SK-N-SH treated with all-trans-retinoic acid at 6 μM for 48 hours (cell line): ENCODE results near the gene RUVBL2.

Source experiments
- ATAC-seq: fragments of 200-7000 bp; cut with Tn5 transposase; 3 replicates; pipeline ENCODE4 v1.9.1; 2020; ENCODE audit warnings: mild to moderate bottlenecking, moderate library complexity
- ARNTL ChIP-seq: fragments of 450-650 bp; formaldehyde crosslinking; IDR thresholded peaks from 2 replicates; pipeline ENCODE4 v1.5.0; 2020; ENCODE audit warnings: low read depth, mild to moderate bottlenecking, moderate library complexity, borderline replicate concordance
- BACH2 ChIP-seq: fragments of 250-450 bp; sonication (Bioruptor Pico); IDR thresholded peaks from 2 replicates; pipeline ENCODE4 v1.9.0; 2021; ENCODE audit warnings: mild to moderate bottlenecking, borderline replicate concordance
- CSDC2 ChIP-seq: fragments of 250-450 bp; sonication (Bioruptor Pico); IDR thresholded peaks from 2 replicates; pipeline ENCODE4 v1.5.0; 2020; ENCODE audit warnings: mild to moderate bottlenecking, moderate library complexity
- CSRNP3 ChIP-seq: fragments of 250-450 bp; sonication (Bioruptor Pico); IDR thresholded peaks from 2 replicates; pipeline ENCODE4 v1.5.1; 2021; ENCODE audit warnings: mild to moderate bottlenecking, moderate library complexity
- ESRRG ChIP-seq: fragments of 250-450 bp; sonication (Bioruptor Pico); IDR thresholded peaks from 2 replicates; pipeline ENCODE4 v1.6.1; 2021; ENCODE audit warnings: mild to moderate bottlenecking
- GLIS3 ChIP-seq: fragments of 250-450 bp; sonication (Bioruptor Pico); IDR thresholded peaks from 2 replicates; pipeline ENCODE4 v1.5.0; 2020; ENCODE audit warnings: mild to moderate bottlenecking, moderate library complexity
- ISL1 ChIP-seq: fragments of 250-450 bp; sonication (Bioruptor Pico); IDR thresholded peaks from 2 replicates; pipeline ENCODE4 v2.1.2; 2022; ENCODE audit warnings: mild to moderate bottlenecking, moderate library complexity
- OSR1 ChIP-seq: fragments of 250-450 bp; sonication (Bioruptor Pico); IDR thresholded peaks from 2 replicates; pipeline ENCODE4 v1.8.0; 2022; ENCODE audit warnings: moderate library complexity, mild to moderate bottlenecking, inconsistent platforms
- PATZ1 ChIP-seq: fragments of 250-450 bp; sonication (Bioruptor Pico); IDR thresholded peaks from 2 replicates; pipeline ENCODE4 v1.8.0; 2020; ENCODE audit warnings: mild to moderate bottlenecking, moderate library complexity, borderline replicate concordance
- POU6F1 ChIP-seq: fragments of 250-450 bp; sonication (Bioruptor Pico); IDR thresholded peaks from 2 replicates; pipeline ENCODE4 v1.8.0; 2021; ENCODE audit warnings: low read depth, mild to moderate bottlenecking, moderate library complexity, borderline replicate concordance
- PPARA ChIP-seq: fragments of 250-450 bp; sonication (Bioruptor Pico); IDR thresholded peaks from 2 replicates; pipeline ENCODE4 v1.5.0; 2020; ENCODE audit warnings: mild to moderate bottlenecking, borderline replicate concordance
- RARB ChIP-seq: fragments of 250-450 bp; sonication (Bioruptor Pico); IDR thresholded peaks from 2 replicates; pipeline ENCODE4 v1.8.0; 2021; ENCODE audit warnings: mild to moderate bottlenecking, moderate library complexity
- SNAI2 ChIP-seq: fragments of 250-450 bp; sonication (Bioruptor Pico); IDR thresholded peaks from 2 replicates; pipeline ENCODE4 v1.5.0; 2020; ENCODE audit warnings: mild to moderate bottlenecking, moderate library complexity
- TCF4 ChIP-seq: fragments of 250-450 bp; sonication (Bioruptor Pico); IDR thresholded peaks from 2 replicates; pipeline ENCODE4 v1.8.0; 2021; ENCODE audit warnings: mild to moderate bottlenecking, moderate library complexity, borderline replicate concordance
- TOX ChIP-seq: fragments of 250-450 bp; sonication (Bioruptor Pico); IDR thresholded peaks from 2 replicates; pipeline ENCODE4 v1.8.0; 2021; ENCODE audit warnings: mild to moderate bottlenecking, moderate library complexity, borderline replicate concordance
- TSHZ2 ChIP-seq: fragments of 250-450 bp; sonication (Bioruptor Pico); IDR thresholded peaks from 2 replicates; pipeline ENCODE4 v1.5.0; 2020; ENCODE audit warnings: mild to moderate bottlenecking, moderate library complexity
- ZC3H10 ChIP-seq: fragments of 250-450 bp; sonication (Bioruptor Pico); IDR thresholded peaks from 2 replicates; pipeline ENCODE4 v1.5.1; 2021; ENCODE audit warnings: mild to moderate bottlenecking, moderate library complexity
- ZFP3 ChIP-seq: fragments of 250-450 bp; sonication (Bioruptor Pico); IDR thresholded peaks from 2 replicates; pipeline ENCODE4 v1.5.0; 2020; ENCODE audit warnings: mild to moderate bottlenecking, moderate library complexity
- ZFP30 ChIP-seq: fragments of 450-650 bp; formaldehyde crosslinking; IDR thresholded peaks from 2 replicates; pipeline ENCODE4 v1.5.0; 2022; ENCODE audit warnings: mild to moderate bottlenecking, moderate library complexity
- ZNF70 ChIP-seq: fragments of 450-650 bp; formaldehyde crosslinking; IDR thresholded peaks from 2 replicates; pipeline ENCODE4 v1.5.0; 2020; ENCODE audit warnings: mild to moderate bottlenecking, moderate library complexity
- ZNF8 ChIP-seq: fragments of 450-650 bp; formaldehyde crosslinking; IDR thresholded peaks from 2 replicates; pipeline ENCODE4 v1.5.0; 2020; ENCODE audit warnings: mild to moderate bottlenecking, moderate library complexity

The RUVBL2 gene

GRCh38 chr19:48968179-48968661 lies 25.5 kb upstream of the RUVBL2 start (continued):
- TF ChIP-seq CSDC2 (CRISPR knock-in tag) (no peak), RARB (CRISPR knock-in tag) (no peak), ZNF8 (CRISPR knock-in tag) (no peak), GLIS3 (CRISPR knock-in tag) (no peak), TCF4 (CRISPR knock-in tag) (no peak)

- TF ChIP-seq TOX (CRISPR knock-in tag), result no peak
- TF ChIP-seq CSDC2 (CRISPR knock-in tag), result no peak
- TF ChIP-seq ESRRG, result no peak
- no peak for ATAC-seq
These were observed 24.9 kb upstream of the RUVBL2 start for GRCh38 chr19:48968813-48969218.

- no peak for TF ChIP-seq ZFP30 (CRISPR knock-in tag)
- no peak for TF ChIP-seq TCF4 (CRISPR knock-in tag)
- no peak for TF ChIP-seq ZNF70
- no peak for TF ChIP-seq PPARA (CRISPR knock-in tag)
- TF ChIP-seq GLIS3 (CRISPR knock-in tag), result no peak
- no peak for TF ChIP-seq ZC3H10 (CRISPR knock-in tag)
- TF ChIP-seq CSDC2 (CRISPR knock-in tag), result no peak
- no peak for TF ChIP-seq CSRNP3
- no peak for TF ChIP-seq TSHZ2 (CRISPR knock-in tag)
- TF ChIP-seq ARNTL (CRISPR knock-in tag), result no peak
- TF ChIP-seq POU6F1 (CRISPR knock-in tag), result no peak
- no peak for TF ChIP-seq ISL1
- no peak for TF ChIP-seq PATZ1 (CRISPR knock-in tag)
- no peak for TF ChIP-seq SNAI2 (CRISPR knock-in tag)
- no peak for TF ChIP-seq RARB (CRISPR knock-in tag)
- TF ChIP-seq BACH2 (CRISPR knock-in tag), result no peak
- no peak for TF ChIP-seq OSR1 (CRISPR knock-in tag)
- no peak for TF ChIP-seq ZFP3 (CRISPR knock-in tag)
- no peak for ATAC-seq
These were observed 24.2 kb upstream of the RUVBL2 start for GRCh38 chr19:48969276-48970138.
